Putamen (tissue), 1 donor: ENCODE results near the gene HIGD1A.
A peak's percentile ranks its signal among the peaks of the same experiment; 100 is the strongest.

Source experiments
- DNase-seq: peaks from one replicate; pipeline ENCODE4 v3.0.0-alpha.2; 2016; ENCODE audit warnings: low spot score

Gene HIGD1A

DNA sequence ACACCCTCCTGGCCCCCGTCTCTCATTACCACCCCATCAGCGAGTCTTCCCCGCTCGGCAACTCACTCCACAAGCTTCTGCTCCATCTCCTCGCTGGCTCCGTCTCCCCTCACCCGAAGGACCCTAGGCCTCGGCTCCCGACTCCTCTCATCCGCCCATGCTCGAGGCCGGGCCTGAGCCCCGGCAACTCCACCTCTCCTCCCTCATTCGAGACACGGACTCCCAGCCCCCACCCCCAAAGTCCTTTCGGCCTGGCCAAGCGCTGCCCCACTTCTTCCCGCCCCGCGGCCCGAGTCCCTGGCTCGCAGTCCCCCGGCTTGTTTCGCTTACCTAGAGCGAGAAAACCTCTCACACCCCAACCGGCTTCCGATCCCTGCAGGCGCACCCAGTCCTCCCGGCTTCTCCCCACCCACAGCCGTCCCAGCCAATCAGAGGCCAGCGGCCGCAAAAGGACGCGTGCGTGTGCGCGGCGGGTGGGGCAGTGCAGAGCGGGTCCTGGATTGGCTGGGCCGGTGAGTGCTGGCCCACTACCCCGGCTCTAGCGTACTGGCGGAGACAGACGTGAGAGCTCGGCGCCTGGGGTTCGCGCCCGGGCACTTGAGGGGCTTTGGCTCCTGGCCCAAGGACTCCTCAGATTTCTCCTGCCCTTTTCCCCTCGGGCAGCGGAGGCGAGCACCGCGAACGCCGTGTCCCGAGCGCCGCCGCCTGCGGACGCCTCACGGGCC lies at the start of gene HIGD1A:
Gene HIGD1A (minus strand): TSS at position 385 of the 725 bp plus-strand sequence. CDS start 10,237 bp downstream, outside the sequence.
- DNase-seq: peak; percentile 98

GRCh38 chr3:42853739-42854302 lies 49.5 kb upstream of the HIGD1A start:
- DNase-seq: no peak

- DNase-seq: no peak
Measured at GRCh38 chr3:42853056-42853455, 48.8 kb upstream of the HIGD1A start.

DNA sequence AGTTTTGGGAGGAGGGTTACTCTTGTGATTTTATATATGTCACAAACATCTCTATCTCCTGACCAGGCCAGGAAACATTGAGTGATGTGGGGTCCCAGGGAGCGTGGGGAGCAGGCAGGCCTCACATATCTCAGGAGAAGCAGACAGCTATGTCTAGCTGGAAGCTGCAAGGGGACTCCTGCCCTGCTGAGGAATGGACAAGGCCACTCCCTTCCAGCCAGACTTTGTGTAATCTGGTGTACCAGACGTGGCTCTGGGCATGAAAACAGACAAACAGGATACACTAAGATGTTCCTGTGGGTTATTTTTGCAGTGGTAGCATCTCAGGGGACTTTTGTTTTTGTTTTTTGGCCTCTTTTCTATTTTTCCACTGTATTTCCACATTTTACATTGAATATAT lies 48.2 kb upstream of the HIGD1A start:
- no peak for DNase-seq

GRCh38 chr3:42851228-42851834 lies 47.0 kb upstream of the HIGD1A start:
- DNase-seq: no peak

DNA sequence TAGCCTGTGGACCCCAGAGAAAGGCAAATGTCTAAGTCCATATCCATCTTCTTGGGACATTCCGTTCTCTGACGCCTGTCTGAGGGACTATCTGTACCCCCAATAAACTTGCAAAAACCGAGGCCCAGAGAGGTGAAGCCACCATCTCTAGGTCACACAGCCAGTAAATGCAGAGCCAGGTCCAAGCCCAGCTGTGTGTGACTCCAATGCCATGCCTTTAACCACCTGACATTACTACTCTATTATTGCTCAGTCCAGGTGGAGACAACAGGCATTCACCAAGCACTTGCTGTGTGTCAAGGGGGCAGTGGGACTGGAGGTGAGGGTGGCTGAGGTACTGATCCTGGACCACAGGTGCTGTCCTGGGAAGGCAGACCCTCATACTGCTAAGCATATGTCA lies 46.0 kb upstream of the HIGD1A start:
- DNase-seq: no peak

DNA sequence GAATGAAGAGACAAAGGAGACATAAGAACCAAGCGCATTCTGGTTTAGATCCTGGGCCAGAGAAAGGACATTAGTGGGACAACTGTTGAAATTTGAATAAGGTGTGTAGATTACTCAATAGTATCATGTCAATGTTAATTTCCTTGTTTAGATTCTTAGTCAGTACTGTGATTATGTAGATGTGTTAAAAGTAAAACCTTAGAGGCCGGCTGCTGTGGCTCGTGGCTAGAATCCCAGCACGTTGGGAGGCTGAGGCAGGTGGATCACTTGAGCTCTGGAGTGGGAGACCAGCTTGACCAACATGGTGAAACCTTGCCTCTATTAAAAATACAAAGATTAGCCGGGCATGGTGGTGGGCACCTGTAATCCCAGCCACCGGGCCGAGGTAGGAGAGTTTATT lies 44.7 kb upstream of the HIGD1A start:
- no peak for DNase-seq

- no peak for DNase-seq
Measured at GRCh38 chr3:42847731-42848130, 43.4 kb upstream of the HIGD1A start.

DNA sequence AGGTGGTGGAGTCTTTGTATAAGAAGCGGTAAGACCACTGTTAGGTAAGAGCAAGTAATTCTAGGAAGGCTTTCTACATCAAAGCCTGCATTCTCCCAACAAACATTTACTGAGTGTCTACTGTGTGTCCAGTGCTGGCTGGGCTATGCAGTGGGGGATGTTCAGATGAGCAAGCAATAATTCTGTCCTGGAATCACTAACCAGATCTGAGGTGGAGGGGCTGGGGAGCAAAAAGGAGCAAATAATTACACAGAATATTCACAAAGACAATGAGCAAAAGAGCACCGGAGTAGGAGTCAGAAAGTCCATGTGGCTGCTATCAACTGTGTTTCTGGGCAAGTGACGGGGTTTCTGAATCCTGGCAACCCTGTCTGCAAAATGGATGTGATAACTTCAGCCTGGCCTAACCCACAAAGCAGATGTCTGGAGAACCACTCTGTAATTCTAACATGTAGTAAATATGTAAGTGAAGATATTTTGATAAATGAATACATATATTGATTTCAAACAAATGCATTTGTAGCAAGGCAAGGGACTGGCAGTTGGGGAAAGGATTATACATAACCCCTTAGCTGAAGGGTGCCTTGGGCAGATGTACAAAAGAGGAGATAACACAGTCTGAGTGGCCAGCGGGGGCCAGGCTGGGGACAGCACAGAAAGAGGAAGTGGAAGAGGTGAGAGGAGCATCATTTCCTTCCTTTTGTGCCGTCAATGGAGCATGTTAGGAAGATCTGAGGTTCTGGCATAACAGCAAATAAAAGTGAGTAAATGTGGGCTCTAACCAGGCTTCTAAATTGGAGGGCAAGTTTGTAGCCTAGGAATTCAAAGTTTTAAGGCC lies 42.6 kb upstream of the HIGD1A start:
- DNase-seq: peak; percentile 27

DNA sequence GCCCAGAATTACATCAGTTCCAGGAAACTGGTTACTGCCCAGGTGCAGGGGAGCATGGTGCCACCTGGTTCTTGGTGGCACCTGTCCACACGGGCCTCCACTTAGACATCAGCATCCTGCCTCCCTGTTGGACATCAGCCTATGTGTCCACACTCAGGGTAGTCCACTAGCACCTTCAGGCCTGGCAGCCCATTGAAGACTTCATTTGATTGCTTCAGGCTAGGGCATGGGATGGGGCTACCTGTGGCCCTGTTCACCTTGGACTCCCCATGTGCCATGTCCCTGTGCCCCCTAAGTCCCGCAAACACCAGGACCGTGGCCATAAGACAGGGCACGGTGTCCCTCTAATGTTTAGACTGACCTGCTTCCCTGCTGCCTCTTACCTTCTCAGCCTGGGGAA lies 40.5 kb upstream of the HIGD1A start:
- DNase-seq: no peak

DNA sequence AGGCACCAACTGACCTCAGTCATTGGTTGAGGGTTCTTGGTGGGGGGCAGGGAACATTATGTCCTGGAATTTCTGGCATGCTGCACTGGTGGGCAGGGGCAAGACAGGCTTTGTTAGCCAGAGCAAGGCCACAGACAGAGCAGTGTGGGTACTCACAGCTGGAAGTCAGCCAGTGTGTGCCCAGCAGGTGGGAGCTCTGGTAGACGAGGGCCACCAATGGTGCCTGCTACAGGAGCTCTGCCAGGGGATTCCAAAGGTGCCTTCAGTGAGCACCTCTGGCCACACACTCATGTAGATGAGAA lies 40.1 kb upstream of the HIGD1A start:
- no peak for DNase-seq

DNA sequence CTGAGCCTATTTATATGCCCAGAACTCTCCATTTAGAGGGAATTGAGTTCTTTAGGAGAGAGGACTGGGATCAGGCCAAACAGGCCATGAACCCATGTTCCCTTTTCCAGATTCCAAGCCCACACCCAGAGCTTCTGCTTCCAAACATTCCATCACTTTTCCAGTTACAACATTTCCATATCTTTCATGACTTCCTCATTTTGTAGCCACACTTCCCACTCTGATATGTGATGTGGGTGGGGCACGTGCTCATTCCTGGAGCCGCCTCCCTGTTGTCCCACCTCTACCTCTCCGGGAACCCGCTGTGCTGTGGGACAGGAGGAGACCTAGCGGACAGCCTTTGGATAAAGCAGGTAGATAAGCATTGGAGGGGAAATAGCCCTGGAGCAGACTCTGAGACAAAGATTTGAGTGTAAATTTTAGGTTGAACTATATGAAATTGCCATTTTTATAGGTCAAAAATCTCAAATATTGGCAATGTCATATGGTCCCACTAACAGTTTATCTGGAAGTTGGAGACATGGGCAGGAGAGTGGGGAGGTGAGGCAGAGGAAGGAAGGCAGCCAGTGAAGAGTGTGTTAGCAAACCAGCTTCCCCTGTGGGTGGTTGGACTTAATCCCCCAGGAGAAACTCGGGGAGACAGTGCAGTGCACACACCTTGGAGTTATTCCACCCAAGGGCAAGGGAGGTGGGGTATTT lies 39.6 kb upstream of the HIGD1A start:
- DNase-seq: no peak

DNA sequence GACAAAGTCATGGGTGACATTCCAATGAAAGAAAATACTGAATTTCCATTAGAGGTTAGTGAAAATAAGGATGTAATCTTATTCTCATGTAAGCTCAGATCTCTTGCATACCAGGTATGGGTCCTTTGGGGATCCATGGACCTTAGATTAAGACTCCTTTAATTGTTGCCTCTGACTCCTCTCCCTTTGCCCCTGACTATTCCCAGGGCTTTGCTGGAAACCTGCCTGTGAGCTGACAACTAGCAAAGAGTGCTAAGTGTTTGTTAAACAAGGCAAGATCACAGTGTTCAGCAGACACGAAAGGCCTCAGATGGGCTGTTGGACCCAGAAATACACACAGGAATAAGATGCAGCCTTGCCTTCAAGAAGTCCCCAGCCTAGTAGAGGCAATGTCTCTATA lies 37.0 kb upstream of the HIGD1A start:
- no peak for DNase-seq

GRCh38 chr3:42839616-42840015 lies 35.3 kb upstream of the HIGD1A start:
- DNase-seq: peak; percentile 67

DNA sequence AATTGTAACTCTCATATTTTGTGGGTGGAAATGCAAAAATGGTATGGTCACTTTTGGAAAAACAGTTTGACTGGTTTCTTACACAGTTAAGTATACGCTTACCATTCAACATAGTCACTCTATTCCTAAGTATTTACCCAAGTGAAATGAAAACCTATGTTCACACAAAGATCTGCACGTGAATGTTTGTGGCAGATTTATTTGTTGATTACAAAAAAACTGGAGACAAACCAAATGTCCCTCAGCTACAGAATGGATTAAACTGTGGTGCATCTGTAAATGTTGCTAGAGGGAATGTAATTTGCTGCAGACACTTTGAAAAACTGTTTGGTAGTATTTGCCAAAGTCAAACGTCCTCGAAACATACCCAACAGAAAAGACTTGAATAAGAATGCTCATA lies 34.3 kb upstream of the HIGD1A start:
- DNase-seq: no peak

- DNase-seq: no peak
Measured at GRCh38 chr3:42836150-42837123, 32.1 kb upstream of the HIGD1A start.

GRCh38 chr3:42831321-42831713 lies 27.0 kb upstream of the HIGD1A start:
- peak; percentile 71 for DNase-seq

- DNase-seq: no peak
Measured at GRCh38 chr3:42830437-42831320, 26.4 kb upstream of the HIGD1A start.

DNA sequence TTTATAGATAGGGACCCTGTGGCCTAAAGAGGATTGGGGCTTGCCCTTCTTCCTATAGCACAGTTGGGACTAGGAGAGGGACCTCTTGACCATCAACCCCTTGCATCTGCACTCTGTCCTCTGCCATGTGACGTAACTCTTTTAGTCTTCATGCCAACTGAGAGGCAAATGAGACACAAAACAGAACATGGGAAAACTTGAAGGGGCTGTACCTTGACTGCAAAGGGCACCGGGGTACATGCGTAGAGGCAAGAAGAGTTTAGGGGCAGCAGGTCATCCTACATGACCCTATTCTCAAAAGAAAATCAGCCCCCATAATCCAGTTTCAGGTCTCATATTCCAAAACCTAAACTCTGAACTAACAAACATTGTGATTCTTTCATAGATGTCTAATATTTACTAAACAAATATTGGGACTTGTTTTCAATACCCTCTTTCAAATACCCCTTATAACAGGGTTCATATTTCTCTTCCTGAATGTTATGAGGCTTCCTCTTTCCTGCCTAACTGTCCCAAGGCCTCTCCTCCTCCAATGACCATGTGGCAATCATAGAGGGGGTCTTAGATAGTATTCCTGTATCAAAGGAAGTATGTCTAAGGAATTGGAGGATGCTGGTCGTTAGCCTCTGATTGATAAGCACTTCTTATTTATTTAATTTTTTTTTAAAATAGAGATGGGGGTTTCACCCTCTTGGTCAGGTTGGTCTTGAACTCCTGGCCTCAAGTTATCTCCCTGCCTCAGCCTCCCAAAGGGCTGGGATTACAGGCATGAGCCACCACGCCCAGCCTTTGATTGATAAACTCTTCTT lies 25.5 kb upstream of the HIGD1A start:
- DNase-seq: no peak
